ENCODE results near the gene GON4L. TPM values are rescaled to one million over a fixed set of nuclear protein-coding genes. Genes with fewer than 3 reads are reported as not detected.

The GON4L gene
- polyA plus RNA-seq, 2 of the 4 experiments (the other 2 are of a cell fraction) = 15.3 to 23.1 TPM

GRCh38 chr1:155900161-155900560 lies 43.1 kb upstream of the GON4L start:
- Histone ChIP-seq H3K4me2 (no peak overlapping the region), H3K9me3 (no peaks in the 10 kb centered on the region), H3K27ac (no peak overlapping the region), H3K4me1 (no peaks in the 10 kb centered on the region), H3K4me3 (no peak overlapping the region)
- CTCF ChIA-PET = interaction anchor here (0.7 kb wide), 1 partner anchor 9 kb away, joined by 6 read pairs; no protein-coding TSS in a partner anchor
- TF ChIP-seq BHLHE40 (IDR thresholded peaks at IDR 0.05; ENCODE audit: low read depth, low read length) = no peak
- no peak for TF ChIP-seq CBX2 (IDR thresholded peaks at IDR 0.05; ENCODE audit: borderline replicate concordance, low read depth)
- no peak for TF ChIP-seq SMC3 (IDR thresholded peaks at IDR 0.05)
- no peak for TF ChIP-seq KDM5A (IDR thresholded peaks at IDR 0.05)
- no peak for TF ChIP-seq ESRRA (IDR thresholded peaks at IDR 0.05; ENCODE audit: borderline replicate concordance, low read length)
- TF ChIP-seq CEBPB (IDR thresholded peaks at IDR 0.05) = no peak
- TF ChIP-seq MAX (IDR thresholded peaks at IDR 0.05) = no peak
- TF ChIP-seq, protein P1, sequence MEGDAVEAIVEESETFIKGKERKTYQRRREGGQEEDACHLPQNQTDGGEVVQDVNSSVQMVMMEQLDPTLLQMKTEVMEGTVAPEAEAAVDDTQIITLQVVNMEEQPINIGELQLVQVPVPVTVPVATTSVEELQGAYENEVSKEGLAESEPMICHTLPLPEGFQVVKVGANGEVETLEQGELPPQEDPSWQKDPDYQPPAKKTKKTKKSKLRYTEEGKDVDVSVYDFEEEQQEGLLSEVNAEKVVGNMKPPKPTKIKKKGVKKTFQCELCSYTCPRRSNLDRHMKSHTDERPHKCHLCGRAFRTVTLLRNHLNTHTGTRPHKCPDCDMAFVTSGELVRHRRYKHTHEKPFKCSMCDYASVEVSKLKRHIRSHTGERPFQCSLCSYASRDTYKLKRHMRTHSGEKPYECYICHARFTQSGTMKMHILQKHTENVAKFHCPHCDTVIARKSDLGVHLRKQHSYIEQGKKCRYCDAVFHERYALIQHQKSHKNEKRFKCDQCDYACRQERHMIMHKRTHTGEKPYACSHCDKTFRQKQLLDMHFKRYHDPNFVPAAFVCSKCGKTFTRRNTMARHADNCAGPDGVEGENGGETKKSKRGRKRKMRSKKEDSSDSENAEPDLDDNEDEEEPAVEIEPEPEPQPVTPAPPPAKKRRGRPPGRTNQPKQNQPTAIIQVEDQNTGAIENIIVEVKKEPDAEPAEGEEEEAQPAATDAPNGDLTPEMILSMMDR (IDR thresholded peaks at IDR 0.05) = no peak
- TF ChIP-seq, protein P2, sequence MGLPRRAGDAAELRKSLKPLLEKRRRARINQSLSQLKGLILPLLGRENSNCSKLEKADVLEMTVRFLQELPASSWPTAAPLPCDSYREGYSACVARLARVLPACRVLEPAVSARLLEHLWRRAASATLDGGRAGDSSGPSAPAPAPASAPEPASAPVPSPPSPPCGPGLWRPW (IDR thresholded peaks at IDR 0.05) = no peak
- TF ChIP-seq FOXS1 (CRISPR knock-in tag; IDR thresholded peaks at IDR 0.05) = no peak
- TF ChIP-seq, protein P3, sequence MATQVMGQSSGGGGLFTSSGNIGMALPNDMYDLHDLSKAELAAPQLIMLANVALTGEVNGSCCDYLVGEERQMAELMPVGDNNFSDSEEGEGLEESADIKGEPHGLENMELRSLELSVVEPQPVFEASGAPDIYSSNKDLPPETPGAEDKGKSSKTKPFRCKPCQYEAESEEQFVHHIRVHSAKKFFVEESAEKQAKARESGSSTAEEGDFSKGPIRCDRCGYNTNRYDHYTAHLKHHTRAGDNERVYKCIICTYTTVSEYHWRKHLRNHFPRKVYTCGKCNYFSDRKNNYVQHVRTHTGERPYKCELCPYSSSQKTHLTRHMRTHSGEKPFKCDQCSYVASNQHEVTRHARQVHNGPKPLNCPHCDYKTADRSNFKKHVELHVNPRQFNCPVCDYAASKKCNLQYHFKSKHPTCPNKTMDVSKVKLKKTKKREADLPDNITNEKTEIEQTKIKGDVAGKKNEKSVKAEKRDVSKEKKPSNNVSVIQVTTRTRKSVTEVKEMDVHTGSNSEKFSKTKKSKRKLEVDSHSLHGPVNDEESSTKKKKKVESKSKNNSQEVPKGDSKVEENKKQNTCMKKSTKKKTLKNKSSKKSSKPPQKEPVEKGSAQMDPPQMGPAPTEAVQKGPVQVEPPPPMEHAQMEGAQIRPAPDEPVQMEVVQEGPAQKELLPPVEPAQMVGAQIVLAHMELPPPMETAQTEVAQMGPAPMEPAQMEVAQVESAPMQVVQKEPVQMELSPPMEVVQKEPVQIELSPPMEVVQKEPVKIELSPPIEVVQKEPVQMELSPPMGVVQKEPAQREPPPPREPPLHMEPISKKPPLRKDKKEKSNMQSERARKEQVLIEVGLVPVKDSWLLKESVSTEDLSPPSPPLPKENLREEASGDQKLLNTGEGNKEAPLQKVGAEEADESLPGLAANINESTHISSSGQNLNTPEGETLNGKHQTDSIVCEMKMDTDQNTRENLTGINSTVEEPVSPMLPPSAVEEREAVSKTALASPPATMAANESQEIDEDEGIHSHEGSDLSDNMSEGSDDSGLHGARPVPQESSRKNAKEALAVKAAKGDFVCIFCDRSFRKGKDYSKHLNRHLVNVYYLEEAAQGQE (IDR thresholded peaks at IDR 0.05) = no peak
- TF ChIP-seq EP300 (IDR thresholded peaks at IDR 0.05) = no peak
- TF ChIP-seq POLR2AphosphoS2 (conservative IDR thresholded peaks at IDR 0.05; ENCODE audit: low read length) = no peak
- TF ChIP-seq USF2 (IDR thresholded peaks at IDR 0.05) = no peak
- TF ChIP-seq HDAC2 (IDR thresholded peaks at IDR 0.05) = no peak
- TF ChIP-seq JUNB (IDR thresholded peaks at IDR 0.05) = no peak
- TF ChIP-seq, protein P4, sequence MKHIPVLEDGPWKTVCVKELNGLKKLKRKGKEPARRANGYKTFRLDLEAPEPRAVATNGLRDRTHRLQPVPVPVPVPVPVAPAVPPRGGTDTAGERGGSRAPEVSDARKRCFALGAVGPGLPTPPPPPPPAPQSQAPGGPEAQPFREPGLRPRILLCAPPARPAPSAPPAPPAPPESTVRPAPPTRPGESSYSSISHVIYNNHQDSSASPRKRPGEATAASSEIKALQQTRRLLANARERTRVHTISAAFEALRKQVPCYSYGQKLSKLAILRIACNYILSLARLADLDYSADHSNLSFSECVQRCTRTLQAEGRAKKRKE (CRISPR knock-in tag; IDR thresholded peaks at IDR 0.05; ENCODE audit: low read depth) = no peak
- FAIRE-seq (no peak), ATAC-seq (no peak), DNase-seq (ENCODE audit: low read depth in 1 of 2, low spot score in 1 of 2) (no peak)
- POLR2A ChIA-PET = no interaction called here
- WGBS (ENCODE audit: missing lambda C conversion rate) = 89% methylated on average over 4 of the region's 4 CpGs

DNA sequence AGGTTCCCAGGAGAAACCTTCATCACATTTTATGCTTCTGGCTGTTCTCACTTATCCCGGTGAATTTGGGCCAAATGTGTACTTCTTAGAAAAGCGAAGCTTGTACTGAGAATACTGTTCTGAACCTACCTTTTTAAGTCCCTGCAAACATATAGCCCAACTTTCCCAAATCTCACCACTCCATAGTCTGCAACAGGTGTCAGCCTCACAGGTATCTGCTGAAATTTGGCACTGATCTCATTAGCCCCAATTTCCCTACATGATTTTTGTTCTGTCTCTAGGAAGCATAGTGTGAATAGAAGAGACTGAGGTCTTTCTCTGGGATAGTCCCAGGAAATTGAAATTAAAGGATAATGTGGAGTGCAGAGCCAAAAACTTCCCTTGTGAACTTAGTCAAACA lies 42.7 kb upstream of the GON4L start:
- ATAC-seq = no peak
- DNase-seq (ENCODE audit: low read depth in 1 of 2, low spot score in 1 of 2) = no peak
- no peaks in the 10 kb centered on the region for H3K4me1 ChIP-seq
- 96% methylated on average over 2 of the region's 2 CpGs for WGBS (ENCODE audit: missing lambda C conversion rate)
- no peak for FAIRE-seq
- H3K27ac ChIP-seq = no peak overlapping the region
- no peaks in the 10 kb centered on the region for H3K9me3 ChIP-seq
- ChIA-PET POLR2A (no interaction called here), CTCF (interaction anchor here (0.6 to 1.8 kb wide), 6 partner anchors 9 to 117 kb away, joined by 3 to 8 read pairs (median 4); no protein-coding TSS in a partner anchor)
- no peak overlapping the region for H3K4me3 ChIP-seq
- H3K4me2 ChIP-seq = no peak overlapping the region
- TF ChIP-seq ZNF302 (CRISPR knock-in tag; IDR thresholded peaks at IDR 0.05) (no peak), USF2 (IDR thresholded peaks at IDR 0.05) (no peak), PHF8 (IDR thresholded peaks at IDR 0.05; ENCODE audit: borderline replicate concordance, low read depth) (no peak), ESRRA (IDR thresholded peaks at IDR 0.05; ENCODE audit: borderline replicate concordance, low read length) (no peak), EHF (CRISPR knock-in tag; IDR thresholded peaks at IDR 0.05) (no peak), MAZ (IDR thresholded peaks at IDR 0.05; ENCODE audit: borderline replicate concordance, low read depth, low read length) (no peak), PBX3 (IDR thresholded peaks at IDR 0.05) (no peak), EP300 (IDR thresholded peaks at IDR 0.05) (no peak), FOSB (CRISPR knock-in tag; IDR thresholded peaks at IDR 0.05) (no peak), CEBPB (IDR thresholded peaks at IDR 0.05) (no peak), SMC3 (IDR thresholded peaks at IDR 0.05) (no peak)
- TF ChIP-seq, protein P3 (IDR thresholded peaks at IDR 0.05) = no peak

Measured in A549 (cell line).